Spleen (tissue), 11 donors: ENCODE data around the gene REPS2. TPM values are rescaled to one million over a fixed set of nuclear protein-coding genes. Genes with fewer than 3 reads are reported as not detected.

Experiments used
- DNase-seq: peaks from one replicate; pipeline ENCODE4 v3.0.0-alpha.2; 2020
- H3K27ac ChIP-seq, 8 donors: fragments of 200-600 bp; sonication (generic) in 7 of 8; 1 replicate in 4 of 8; 2 replicates in 4 of 8; pipeline versions ENCODE4 v1.5.0 to v1.8.0; 2016 to 2021; ENCODE audit warnings: inconsistent platforms in 4 of 8, mild to moderate bottlenecking in 4 of 8, moderate library complexity in 1 of 8
- H3K27me3 ChIP-seq, 7 donors: fragments of 200-600 bp; sonication (generic) in 6 of 7; replicated peaks in 1 of 7; 1 replicate in 4 of 7; 2 replicates in 3 of 7; pipeline versions ENCODE4 v1.5.0 to v1.8.0; 2016 to 2021; ENCODE audit warnings: inconsistent platforms in 3 of 7, mild to moderate bottlenecking in 1 of 7
- H3K36me3 ChIP-seq, 6 donors: fragments of 200-600 bp; sonication (generic) in 5 of 6; 1 replicate in 4 of 6; 2 replicates in 2 of 6; pipeline versions ENCODE4 v1.5.0 to v1.8.0; 2016 to 2021; ENCODE audit warnings: inconsistent platforms in 2 of 6
- H3K4me1 ChIP-seq, 6 donors: fragments of 200-600 bp; sonication (generic) in 5 of 6; 1 replicate in 3 of 6; 2 replicates in 3 of 6; pipeline versions ENCODE4 v1.5.0 to v1.8.0; 2016 to 2021; ENCODE audit warnings: inconsistent platforms in 3 of 6
- H3K4me3 ChIP-seq, 8 donors: fragments of 200-600 bp; sonication (generic) in 7 of 8; 1 replicate in 4 of 8; 2 replicates in 4 of 8; pipeline versions ENCODE4 v1.5.0 to v1.8.0; 2016 to 2021; ENCODE audit warnings: inconsistent platforms in 4 of 8, mild to moderate bottlenecking in 4 of 8, moderate library complexity in 2 of 8
- H3K9me3 ChIP-seq, 8 donors: fragments of 200-600 bp; sonication (generic) in 7 of 8; 1 replicate in 4 of 8; 2 replicates in 4 of 8; pipeline versions ENCODE4 v1.5.0 to v1.8.0; 2016 to 2021; ENCODE audit warnings: inconsistent platforms in 4 of 8
- CTCF ChIP-seq, 11 experiments: fragments of 200-600 bp in 7 of 11; fragments of 450-650 bp in 4 of 11; sonication (generic) in 4 of 11; IDR thresholded peaks in 8 of 11; conservative IDR thresholded peaks in 3 of 11; 1 replicate in 7 of 11; 2 replicates in 4 of 11; pipeline versions ENCODE4 v1.4.0 to v1.8.0; 2016 to 2021; ENCODE audit warnings: antibody characterized with exemption in 11 of 11, inconsistent platforms in 4 of 11, mild to moderate bottlenecking in 1 of 11
- POLR2A ChIP-seq, 3 donors: fragments of 450-650 bp; IDR thresholded peaks; one replicate each; pipeline ENCODE4 v1.5.1; 2017; ENCODE audit warnings: antibody characterized with exemption in 3 of 3, mild to moderate bottlenecking in 1 of 3
- POLR2AphosphoS5 ChIP-seq, 3 donors: sonication (generic); formaldehyde crosslinking; IDR thresholded peaks; one replicate each; pipeline ENCODE4 v1.5.1; 2017; ENCODE audit warnings: antibody characterized with exemption in 3 of 3
- WGBS, 5 donors: extraction: QIAGEN DNeasy Blood & Tissue Kit in 3 of 5; methylation state at CpG; one replicate each; pipeline versions ENCODE4 v1.1.5 to v1.1.7; 2013 to 2018; 5-methylcytosine and 5-hydroxymethylcytosine counted together
- intact Hi-C: fragments of 100-400 bp; cut with DNase I; formaldehyde crosslinking; loops from one replicate; pipeline ENCODE4 v1.15.0; 2023; ENCODE audit warnings: low total_unique reads
- polyA plus RNA-seq, 3 donors: library from polyadenylated mRNA; stranded (reverse); fragments of 200-250 nt; gene quantifications; one replicate each; pipeline ENCODE4 v1.2.1, GENCODE V29; 2013
- total RNA-seq, 7 donors: library from RNA; depleted of rRNA in 3 of 7; stranded (reverse); fragments of >200 nt in 3 of 7; fragmentation: NEBNext Ultra II Directional in 4 of 7; extraction: Animal tissue kit (Norgen Biotek cat#: 25700) in 4 of 7; gene quantifications; one replicate each; pipeline versions ENCODE4 v1.1.0 to v1.2.1, GENCODE V29; 2016 to 2021
- donor health status: healthy with polysubstance abuse.
- donor health status: DM: no; HTN: no; CAD: no; lungs with moderate emphysema.
- donor health status: DM: no; HTN: no; CAD: no.
- donor health status: Bipolar disorder and iron deficiency.
- donor health status: healthy.
- donor health status: DM: no; HTN: no; CAD: no.
- donor health status: DM: yes; HTN: yes; CAD: no.

The REPS2 gene
- total and polyA plus RNA-seq, 10 donors, result 1.5 to 18.3 (median 8.0) TPM

DNA sequence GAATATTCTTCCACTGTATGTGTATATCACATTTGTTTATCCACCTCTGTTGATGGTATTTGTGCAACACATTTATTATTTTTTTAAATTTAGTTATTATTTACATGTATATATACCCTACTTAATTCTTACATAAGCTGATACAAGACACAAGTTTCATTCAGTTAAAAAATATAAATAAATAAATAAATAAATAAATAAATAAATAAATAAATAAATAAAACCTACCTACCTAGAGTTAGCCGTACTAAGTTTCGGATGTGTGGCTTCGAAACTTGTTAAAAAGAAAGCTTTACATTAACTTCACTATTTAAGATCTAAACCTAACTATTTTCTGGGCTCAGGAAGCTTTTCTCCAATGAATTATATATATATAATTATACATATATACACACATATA is 23.3 kb upstream of the REPS2 start:
- TF ChIP-seq POLR2AphosphoS5 (IDR thresholded peaks at IDR 0.05), result no peak
- Histone ChIP-seq H3K36me3 (no peaks in the 10 kb centered on the region), H3K27me3 (peaks cover 0 to 7% (median 0%) of the 10 kb centered on the region in 7 donors), H3K27ac (no peak overlapping the region), H3K4me1 (no peaks in the 10 kb centered on the region), H3K4me3 (no peak overlapping the region), H3K9me3 (peaks cover 0 to 3% (median 0%) of the 10 kb centered on the region in 8 donors)
- WGBS, 5 donors, result 92 to 98% (median 94%) methylated on average over 3 of the region's 3 CpGs
- intact Hi-C loops, result no loop called here
- no peak for DNase-seq

GRCh38 chrX:16924631-16925480 is 21.6 kb upstream of the REPS2 start:
- peaks cover 0 to 5% (median 0%) of the 10 kb centered on the region in 7 donors for H3K27me3 ChIP-seq
- TF ChIP-seq POLR2A (IDR thresholded peaks at IDR 0.05), result no peak
- TF ChIP-seq CTCF (IDR thresholded peaks at IDR 0.05 in 8 of 11, conservative IDR thresholded peaks at IDR 0.05 in 3 of 11), result no peak
- no peak for TF ChIP-seq POLR2AphosphoS5 (IDR thresholded peaks at IDR 0.05)
- intact Hi-C loops, result no loop called here
- no peak overlapping the region for H3K4me3 ChIP-seq
- no peaks in the 10 kb centered on the region for H3K4me1 ChIP-seq
- no peak overlapping the region for H3K27ac ChIP-seq
- no peaks in the 10 kb centered on the region for H3K36me3 ChIP-seq
- DNase-seq, result no peak
- 78 to 100% (median 89%) methylated on average over 1 of the region's 1 CpG for WGBS, 5 donors
- peaks cover 0 to 3% (median 0%) of the 10 kb centered on the region in 8 donors for H3K9me3 ChIP-seq

GRCh38 chrX:16930392-16930791 is 16.1 kb upstream of the REPS2 start:
- intact Hi-C loops, result no loop called here
- Histone ChIP-seq H3K36me3 (no peaks in the 10 kb centered on the region), H3K4me1 (no peaks in the 10 kb centered on the region), H3K27ac (no peak overlapping the region), H3K27me3 (peaks cover 0 to 15% (median 0%) of the 10 kb centered on the region in 7 donors), H3K4me3 (no peak overlapping the region), H3K9me3 (no peaks in the 10 kb centered on the region)
- TF ChIP-seq CTCF (IDR thresholded peaks at IDR 0.05 in 8 of 11, conservative IDR thresholded peaks at IDR 0.05 in 3 of 11) (no peak), POLR2AphosphoS5 (IDR thresholded peaks at IDR 0.05) (no peak)
- WGBS, 5 donors, result 46 to 73% (median 61%) methylated on average over 6 of the region's 6 CpGs
- DNase-seq, result no peak

- DNase-seq, result no peak
- Histone ChIP-seq H3K4me3 (no peak overlapping the region), H3K9me3 (no peaks in the 10 kb centered on the region), H3K27ac (no peak overlapping the region), H3K4me1 (no peaks in the 10 kb centered on the region), H3K36me3 (no peaks in the 10 kb centered on the region), H3K27me3 (peaks cover 0 to 25% (median 0%) of the 10 kb centered on the region in 7 donors)
- TF ChIP-seq CTCF (IDR thresholded peaks at IDR 0.05 in 8 of 11, conservative IDR thresholded peaks at IDR 0.05 in 3 of 11) (no peak), POLR2AphosphoS5 (IDR thresholded peaks at IDR 0.05) (no peak), POLR2A (IDR thresholded peaks at IDR 0.05) (no peak)
- intact Hi-C loops, result no loop called here
- WGBS, 5 donors, result 28 to 74% (median 54%) methylated on average over 2 to 3 of the region's 3 CpGs
These were observed 15.1 kb upstream of the REPS2 start for GRCh38 chrX:16931371-16931770.
